ENCODE data around the gene PARP9.

Gene PARP9

GRCh38 chr3:122578069-122578740, 14.1 kb upstream of the PARP9 start:
- Histone ChIP-seq H2AFZ (ENCODE audit: low read length) (peak overlapping the region; percentile 75), H3K9ac (ENCODE audit: low read depth, low read length, poor library complexity, severe bottlenecking) (peak overlapping the region; percentile 49), H3K9me2 (replicated peaks; ENCODE audit: low read depth, low read length) (no peaks in the 10 kb centered on the region), H3K36me3 (ENCODE audit: insufficient read depth, low read length) (no peaks in the 10 kb centered on the region), H3K4me2 (ENCODE audit: low read depth, low read length, poor library complexity, severe bottlenecking) (peak overlapping the region; percentile 37), H3K9me3 (ENCODE audit: insufficient read depth, low read depth, low read length) (peaks cover 15% of the 10 kb centered on the region), H3K79me2 (ENCODE audit: insufficient read depth, low read length) (no peaks in the 10 kb centered on the region), H4K20me1 (ENCODE audit: insufficient read depth, low read length, poor library complexity, severe bottlenecking) (no peaks in the 10 kb centered on the region), H3K4me3 (ENCODE audit: low read length, poor library complexity, severe bottlenecking) (peak overlapping the region; percentile 64), H3F3A (ENCODE audit: low read depth) (no peaks in the 10 kb centered on the region; the same call in 1 of the 2 replicates), H3K4me1 (ENCODE audit: insufficient read depth, low read length, poor library complexity, severe bottlenecking) (peaks cover 4% of the 10 kb centered on the region), H3K27me3 (ENCODE audit: insufficient read depth, low read length, poor library complexity, severe bottlenecking) (no peaks in the 10 kb centered on the region)
- TF ChIP-seq CTCF (conservative IDR thresholded peaks at IDR 0.05; ENCODE audit: low read length): no peak
- no peak for TF ChIP-seq EZH2phosphoT487 (IDR thresholded peaks at IDR 0.05; ENCODE audit: borderline replicate concordance)

- Histone ChIP-seq H3K9me2 (replicated peaks; ENCODE audit: low read depth, low read length) (no peaks in the 10 kb centered on the region), H3K9me3 (ENCODE audit: insufficient read depth, low read depth, low read length) (peaks cover 11% of the 10 kb centered on the region), H3K4me1 (ENCODE audit: insufficient read depth, low read length, poor library complexity, severe bottlenecking) (peaks cover 9% of the 10 kb centered on the region), H3K9ac (ENCODE audit: low read depth, low read length, poor library complexity, severe bottlenecking) (peak within 1 kb of the TSS; percentile 49), H3K79me2 (ENCODE audit: insufficient read depth, low read length) (no peaks in the 10 kb centered on the region), H3K36me3 (ENCODE audit: insufficient read depth, low read length) (no peaks in the 10 kb centered on the region), H2AFZ (ENCODE audit: low read length) (peak within 1 kb of the TSS; percentile 75), H3K4me3 (ENCODE audit: low read length, poor library complexity, severe bottlenecking) (peak within 1 kb of the TSS; percentile 64), H3K27me3 (ENCODE audit: insufficient read depth, low read length, poor library complexity, severe bottlenecking) (no peaks in the 10 kb centered on the region), H3K4me2 (ENCODE audit: low read depth, low read length, poor library complexity, severe bottlenecking) (peak within 1 kb of the TSS; percentile 37), H4K20me1 (ENCODE audit: insufficient read depth, low read length, poor library complexity, severe bottlenecking) (no peaks in the 10 kb centered on the region), H3F3A (ENCODE audit: low read depth) (no peaks in the 10 kb centered on the region; the same call in 1 of the 2 replicates)
- TF ChIP-seq CTCF (conservative IDR thresholded peaks at IDR 0.05; ENCODE audit: low read length): no peak
- no peak for TF ChIP-seq EZH2phosphoT487 (IDR thresholded peaks at IDR 0.05; ENCODE audit: borderline replicate concordance)
These were observed 13.4 kb upstream of the PARP9 start, which contains the start of gene PARP15 for GRCh38 chr3:122577409-122578031. Gene PARP15, plus strand, starts transcription at chr3:122577650. Its CDS starts 18 bp downstream, at chr3:122577668.

GRCh38 chr3:122576174-122576940, 12.3 kb upstream of the PARP9 start:
- no peaks in the 10 kb centered on the region for H3K79me2 ChIP-seq (ENCODE audit: insufficient read depth, low read length)
- no peak overlapping the region for H3K9ac ChIP-seq (ENCODE audit: low read depth, low read length, poor library complexity, severe bottlenecking)
- no peaks in the 10 kb centered on the region for H3K9me2 ChIP-seq (replicated peaks; ENCODE audit: low read depth, low read length)
- H3K4me3 ChIP-seq (ENCODE audit: low read length, poor library complexity, severe bottlenecking): no peak overlapping the region
- no peak overlapping the region for H3K4me2 ChIP-seq (ENCODE audit: low read depth, low read length, poor library complexity, severe bottlenecking)
- no peak overlapping the region for H2AFZ ChIP-seq (ENCODE audit: low read length)
- no peak for TF ChIP-seq EZH2phosphoT487 (IDR thresholded peaks at IDR 0.05; ENCODE audit: borderline replicate concordance)
- TF ChIP-seq CTCF (conservative IDR thresholded peaks at IDR 0.05; ENCODE audit: low read length): no peak
- H3F3A ChIP-seq (ENCODE audit: low read depth): no peaks in the 10 kb centered on the region; the same call in 1 of the 2 replicates
- peaks cover 4% of the 10 kb centered on the region; the same call in 1 of the 2 replicates for H3K36me3 ChIP-seq (ENCODE audit: insufficient read depth, low read length)
- H4K20me1 ChIP-seq (ENCODE audit: insufficient read depth, low read length, poor library complexity, severe bottlenecking): no peaks in the 10 kb centered on the region
- peaks cover 9% of the 10 kb centered on the region for H3K4me1 ChIP-seq (ENCODE audit: insufficient read depth, low read length, poor library complexity, severe bottlenecking)
- no peaks in the 10 kb centered on the region for H3K9me3 ChIP-seq (ENCODE audit: insufficient read depth, low read depth, low read length)
- H3K27me3 ChIP-seq (ENCODE audit: insufficient read depth, low read length, poor library complexity, severe bottlenecking): no peaks in the 10 kb centered on the region

Measured in Loucy (cell line).